Colon (tissue), 2 donors: Measurements from ENCODE around the gene ATP2C1.

Source experiments
- FAIRE-seq: peaks from 2 replicates; lab custom pipeline; 2012; peaks lifted over from hg19 to GRCh38; lab: Jason Lieb, UNC
- donor health status: control.
- donor health status: control.

Gene ATP2C1

GRCh38 chr3:131047582-131047981 is 153.7 kb downstream of the ATP2C1 start:
- FAIRE-seq, result no peak

- no peak for FAIRE-seq
These were observed 154.1 kb downstream of the ATP2C1 start for GRCh38 chr3:131048030-131048429.

GRCh38 chr3:131050001-131050400 is 156.1 kb downstream of the ATP2C1 start:
- FAIRE-seq, result no peak

GRCh38 chr3:131053043-131053859 is 159.4 kb downstream of the ATP2C1 start:
- no peak for FAIRE-seq
